ENCODE data around the gene FGF7.

The FGF7 gene

GRCh38 chr15:49423901-49424550 lies 984 bp downstream of the FGF7 start:
- Mint-ChIP-seq H3K4me1 (no peaks in the 10 kb centered on the region), H3K27me3 (peaks cover 4% of the 10 kb centered on the region), H3K9me3 (no peaks in the 10 kb centered on the region), H3K27ac (no peak overlapping the region), H3K4me3 (no peak overlapping the region), H3K36me3 (no peaks in the 10 kb centered on the region)
- CTCF ChIA-PET, result interaction anchor here (1.6 to 5.5 kb wide), 3 partner anchors 12 to 562 kb away, joined by 3 to 84 read pairs (median 5); no protein-coding TSS in a partner anchor
- DNase-seq, result no peak

- Mint-ChIP-seq H3K4me1 (no peaks in the 10 kb centered on the region), H3K4me3 (no peak overlapping the region), H3K27me3 (peaks cover 4% of the 10 kb centered on the region), H3K9me3 (no peaks in the 10 kb centered on the region), H3K27ac (no peak overlapping the region), H3K36me3 (no peaks in the 10 kb centered on the region)
- CTCF ChIA-PET, result interaction anchor here (1.6 kb wide), 1 partner anchor 563 kb away, joined by 3 read pairs; no protein-coding TSS in a partner anchor
- no peak for DNase-seq
These were observed 1.9 kb downstream of the FGF7 start for GRCh38 chr15:49424954-49425353.

- DNase-seq, result no peak
- no peak overlapping the region for H3K27ac Mint-ChIP-seq
- H3K4me1 Mint-ChIP-seq, result no peaks in the 10 kb centered on the region
- no peak overlapping the region for H3K4me3 Mint-ChIP-seq
- no peaks in the 10 kb centered on the region for H3K36me3 Mint-ChIP-seq
- CTCF ChIA-PET, result no interaction called here
- no peaks in the 10 kb centered on the region for H3K27me3 Mint-ChIP-seq
- no peaks in the 10 kb centered on the region for H3K9me3 Mint-ChIP-seq
These were observed 4.3 kb downstream of the FGF7 start for GRCh38 chr15:49427372-49427771.

- Mint-ChIP-seq H3K4me1 (no peaks in the 10 kb centered on the region), H3K36me3 (no peaks in the 10 kb centered on the region), H3K27ac (no peak overlapping the region), H3K9me3 (no peaks in the 10 kb centered on the region), H3K4me3 (no peak overlapping the region), H3K27me3 (no peaks in the 10 kb centered on the region)
- CTCF ChIA-PET, result no interaction called here
- no peak for DNase-seq
These were observed 5.5 kb downstream of the FGF7 start for GRCh38 chr15:49428409-49429095.

GRCh38 chr15:49430046-49430445 lies 7.0 kb downstream of the FGF7 start:
- H3K36me3 Mint-ChIP-seq, result no peaks in the 10 kb centered on the region
- H3K27me3 Mint-ChIP-seq, result no peaks in the 10 kb centered on the region
- H3K9me3 Mint-ChIP-seq, result no peaks in the 10 kb centered on the region
- no peak overlapping the region for H3K27ac Mint-ChIP-seq
- CTCF ChIA-PET, result no interaction called here
- H3K4me3 Mint-ChIP-seq, result no peak overlapping the region
- no peaks in the 10 kb centered on the region for H3K4me1 Mint-ChIP-seq
- DNase-seq, result no peak

- CTCF ChIA-PET, result no interaction called here
- DNase-seq, result no peak
- no peak overlapping the region for H3K4me3 Mint-ChIP-seq
- no peak overlapping the region for H3K27ac Mint-ChIP-seq
- H3K27me3 Mint-ChIP-seq, result no peaks in the 10 kb centered on the region
- no peaks in the 10 kb centered on the region for H3K4me1 Mint-ChIP-seq
- H3K9me3 Mint-ChIP-seq, result no peaks in the 10 kb centered on the region
- H3K36me3 Mint-ChIP-seq, result no peaks in the 10 kb centered on the region
These were observed 12.1 kb downstream of the FGF7 start for GRCh38 chr15:49435174-49435573.

GRCh38 chr15:49436751-49437150 lies 13.7 kb downstream of the FGF7 start:
- H3K9me3 Mint-ChIP-seq, result no peaks in the 10 kb centered on the region
- no peak overlapping the region for H3K4me3 Mint-ChIP-seq
- no peaks in the 10 kb centered on the region for H3K4me1 Mint-ChIP-seq
- CTCF ChIA-PET, result no interaction called here
- no peaks in the 10 kb centered on the region for H3K36me3 Mint-ChIP-seq
- H3K27me3 Mint-ChIP-seq, result no peaks in the 10 kb centered on the region
- H3K27ac Mint-ChIP-seq, result no peak overlapping the region
- DNase-seq, result no peak

GRCh38 chr15:49438962-49439631 lies 16.1 kb downstream of the FGF7 start:
- Mint-ChIP-seq H3K4me1 (no peaks in the 10 kb centered on the region), H3K27me3 (no peaks in the 10 kb centered on the region), H3K4me3 (no peak overlapping the region), H3K27ac (no peak overlapping the region), H3K9me3 (no peaks in the 10 kb centered on the region), H3K36me3 (no peaks in the 10 kb centered on the region)
- CTCF ChIA-PET, result no interaction called here
- no peak for DNase-seq

- CTCF ChIA-PET, result no interaction called here
- H3K4me1 Mint-ChIP-seq, result no peaks in the 10 kb centered on the region
- H3K27ac Mint-ChIP-seq, result no peak overlapping the region
- no peaks in the 10 kb centered on the region for H3K36me3 Mint-ChIP-seq
- H3K4me3 Mint-ChIP-seq, result no peak overlapping the region
- no peaks in the 10 kb centered on the region for H3K9me3 Mint-ChIP-seq
- no peaks in the 10 kb centered on the region for H3K27me3 Mint-ChIP-seq
- no peak for DNase-seq
These were observed 16.8 kb downstream of the FGF7 start for GRCh38 chr15:49439678-49440395.

GRCh38 chr15:49441356-49441755 lies 18.3 kb downstream of the FGF7 start:
- Mint-ChIP-seq H3K9me3 (no peaks in the 10 kb centered on the region), H3K4me3 (no peak overlapping the region), H3K27me3 (peaks cover 2% of the 10 kb centered on the region), H3K4me1 (no peaks in the 10 kb centered on the region), H3K27ac (no peak overlapping the region), H3K36me3 (no peaks in the 10 kb centered on the region)
- no peak for DNase-seq
- CTCF ChIA-PET, result no interaction called here

GRCh38 chr15:49441816-49442215 lies 18.8 kb downstream of the FGF7 start:
- Mint-ChIP-seq H3K27me3 (peaks cover 3% of the 10 kb centered on the region), H3K4me1 (no peaks in the 10 kb centered on the region), H3K27ac (no peak overlapping the region), H3K4me3 (no peak overlapping the region), H3K36me3 (no peaks in the 10 kb centered on the region), H3K9me3 (no peaks in the 10 kb centered on the region)
- CTCF ChIA-PET, result no interaction called here
- DNase-seq, result no peak

GRCh38 chr15:49452595-49452994 lies 29.6 kb downstream of the FGF7 start:
- Mint-ChIP-seq H3K4me1 (no peaks in the 10 kb centered on the region), H3K27me3 (peaks cover 4% of the 10 kb centered on the region), H3K4me3 (no peak overlapping the region), H3K27ac (no peak overlapping the region), H3K36me3 (no peaks in the 10 kb centered on the region), H3K9me3 (no peaks in the 10 kb centered on the region)
- no peak for DNase-seq
- CTCF ChIA-PET, result no interaction called here

- no peaks in the 10 kb centered on the region for H3K4me1 Mint-ChIP-seq
- CTCF ChIA-PET, result no interaction called here
- no peaks in the 10 kb centered on the region for H3K9me3 Mint-ChIP-seq
- no peak overlapping the region for H3K27ac Mint-ChIP-seq
- no peak overlapping the region for H3K4me3 Mint-ChIP-seq
- no peaks in the 10 kb centered on the region for H3K36me3 Mint-ChIP-seq
- DNase-seq, result no peak
- peaks cover 4% of the 10 kb centered on the region for H3K27me3 Mint-ChIP-seq
These were observed 33.1 kb downstream of the FGF7 start for GRCh38 chr15:49456166-49456565.

GRCh38 chr15:49458145-49458544 lies 35.1 kb downstream of the FGF7 start:
- Mint-ChIP-seq H3K4me1 (no peaks in the 10 kb centered on the region), H3K36me3 (no peaks in the 10 kb centered on the region), H3K9me3 (no peaks in the 10 kb centered on the region), H3K27me3 (peaks cover 4% of the 10 kb centered on the region), H3K4me3 (no peak overlapping the region), H3K27ac (no peak overlapping the region)
- no peak for DNase-seq
- CTCF ChIA-PET, result interaction anchor here (0.9 kb wide), 1 partner anchor 12 kb away, joined by 3 read pairs; no protein-coding TSS in a partner anchor

Data from activated naive CD4-positive, alpha-beta T cell treated with anti-CD3 and anti-CD28 coated beads, Interleukin-2, amount 10 ng/mL, durations not matched to agents 7 days and 5 days (primary cell).